HG03064 (cell line): ENCODE data around the gene MRGPRF.
"Not testable (repeated sequence)": the region's sequence is repeated elsewhere in the genome, so short reads cannot be mapped to it uniquely, and the experiment has no call there.

Experiments
- ATAC-seq: cut with Tn5 transposase; IDR thresholded peaks from one replicate; pipeline ENCODE4 v1.9.1; 2021; ENCODE audit warnings: low read depth; ENCODE audit not compliant: unreplicated experiment

MRGPRF gene

DNA sequence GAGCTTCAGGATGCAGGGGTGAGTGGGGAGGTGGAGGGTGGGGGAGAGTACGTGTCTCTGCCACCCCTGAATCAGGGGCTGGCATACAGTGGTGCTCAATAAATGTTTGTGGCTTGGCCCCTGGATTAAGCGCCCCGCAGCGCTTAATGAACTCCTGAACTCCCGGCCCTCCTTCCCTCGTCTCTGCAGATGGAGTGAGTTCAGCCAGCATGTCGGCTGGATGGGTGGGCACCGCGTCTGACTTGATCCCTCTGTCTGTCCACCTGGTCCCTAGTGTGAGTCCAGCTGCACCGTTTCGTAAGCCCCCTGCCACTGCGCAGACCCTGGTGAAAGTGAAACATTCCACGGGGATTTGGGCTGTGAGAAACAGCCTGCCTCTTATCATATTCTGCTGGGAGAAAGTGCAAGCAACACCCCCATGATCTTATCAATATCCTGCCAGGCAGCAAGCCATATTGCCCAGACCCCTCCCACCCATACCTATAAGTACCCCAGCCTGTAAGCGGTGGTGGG, 20.2 kb downstream of the MRGPRF start:
- ATAC-seq: no peak

GRCh38 chr11:68990995-68991780, 21.9 kb downstream of the MRGPRF start:
- no peak for ATAC-seq

DNA sequence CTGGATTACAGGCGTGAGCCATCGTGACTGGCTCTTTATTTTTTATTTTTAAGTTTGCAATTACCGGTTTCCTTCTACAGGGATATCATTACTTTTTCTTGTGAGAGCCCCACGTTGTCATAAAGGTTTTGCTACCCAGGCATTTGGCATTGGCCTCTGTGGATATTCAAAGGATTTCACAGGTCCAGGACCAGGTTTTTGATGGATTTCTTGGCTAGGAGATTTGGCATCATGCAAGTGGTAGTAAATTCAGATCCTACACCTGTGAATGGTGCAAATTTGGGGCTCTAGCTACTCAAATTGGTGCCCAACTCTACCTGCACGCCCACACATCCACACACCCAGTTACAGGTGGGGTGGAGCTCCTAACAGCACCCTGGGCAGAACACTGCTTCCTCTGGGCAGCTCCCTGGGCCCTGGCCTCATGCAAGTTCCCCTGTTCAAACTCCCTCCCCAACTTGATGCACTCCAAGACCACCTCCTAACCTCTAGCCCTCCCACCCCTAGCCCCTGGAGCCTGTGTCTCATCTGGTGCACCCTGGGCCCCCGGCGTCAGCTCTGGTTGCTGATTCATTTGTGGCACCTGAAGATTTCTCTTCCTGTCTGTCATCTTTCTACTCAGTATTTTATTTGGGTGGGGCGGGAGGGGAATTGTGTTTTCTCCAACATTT, 23.0 kb downstream of the MRGPRF start:
- no peak for ATAC-seq

- ATAC-seq: no peak
Measured at GRCh38 chr11:68988491-68988890, 24.6 kb downstream of the MRGPRF start.

- ATAC-seq: no peak
Measured at GRCh38 chr11:68987211-68987610, 25.8 kb downstream of the MRGPRF start.

DNA sequence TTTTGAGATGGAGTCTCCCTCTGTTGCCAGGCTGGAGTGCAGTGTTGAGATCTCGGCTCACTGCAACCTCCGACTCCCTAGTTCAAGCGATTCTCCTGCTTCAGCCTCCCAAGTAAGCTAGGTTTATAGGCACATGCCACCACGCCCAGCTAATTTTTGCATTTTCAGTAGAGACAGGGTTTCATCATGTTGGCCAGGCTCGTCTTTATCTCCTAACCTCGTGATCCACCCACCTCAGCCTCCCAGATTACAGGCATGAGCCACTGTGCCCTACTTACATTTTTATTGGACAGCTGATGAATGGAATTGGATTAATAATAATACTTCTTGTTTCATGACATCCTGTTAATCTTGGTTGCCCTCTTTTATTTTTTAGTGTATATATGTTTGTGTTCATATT, 29.2 kb downstream of the MRGPRF start:
- no peak for ATAC-seq

DNA sequence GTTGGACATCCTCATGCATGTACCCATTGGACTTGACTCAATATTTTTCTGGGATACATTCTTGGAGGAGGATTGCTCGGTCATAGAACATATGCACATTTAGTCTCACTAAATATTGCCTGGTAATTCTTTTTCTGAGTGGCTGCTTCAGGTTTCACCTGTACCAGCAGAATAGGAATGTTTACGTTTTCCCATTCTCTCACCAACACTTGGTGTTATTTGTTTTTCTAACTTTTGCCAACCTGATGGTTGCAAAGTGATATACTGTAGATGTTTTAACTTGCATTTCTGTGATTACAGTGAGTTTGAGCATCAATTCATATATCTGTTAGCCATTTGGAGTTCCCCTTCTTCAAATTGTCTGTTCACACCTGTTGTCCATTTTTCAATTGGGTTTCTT, 30.9 kb downstream of the MRGPRF start:
- ATAC-seq: no peak

DNA sequence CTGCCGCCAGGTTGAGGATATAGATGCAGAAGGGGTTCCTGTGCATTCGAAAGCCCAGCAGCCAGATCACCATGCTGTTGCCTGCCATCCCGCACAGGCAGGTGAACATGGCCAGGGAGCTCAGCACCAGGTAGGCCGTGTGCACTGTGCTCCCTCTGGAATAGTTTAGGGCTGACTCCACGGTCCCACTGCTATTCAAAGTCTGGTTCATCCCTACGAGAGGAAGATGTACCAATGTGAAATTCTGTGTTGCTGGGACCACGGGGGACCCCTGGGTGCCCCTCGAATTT, 32.3 kb downstream of the MRGPRF start, which contains the start of gene MRGPRD:
Gene MRGPRD, minus strand, starts transcription at position 211 of the 290 bp plus-strand sequence. Its CDS starts 0 bp downstream, at position 211.
- no peak for ATAC-seq

DNA sequence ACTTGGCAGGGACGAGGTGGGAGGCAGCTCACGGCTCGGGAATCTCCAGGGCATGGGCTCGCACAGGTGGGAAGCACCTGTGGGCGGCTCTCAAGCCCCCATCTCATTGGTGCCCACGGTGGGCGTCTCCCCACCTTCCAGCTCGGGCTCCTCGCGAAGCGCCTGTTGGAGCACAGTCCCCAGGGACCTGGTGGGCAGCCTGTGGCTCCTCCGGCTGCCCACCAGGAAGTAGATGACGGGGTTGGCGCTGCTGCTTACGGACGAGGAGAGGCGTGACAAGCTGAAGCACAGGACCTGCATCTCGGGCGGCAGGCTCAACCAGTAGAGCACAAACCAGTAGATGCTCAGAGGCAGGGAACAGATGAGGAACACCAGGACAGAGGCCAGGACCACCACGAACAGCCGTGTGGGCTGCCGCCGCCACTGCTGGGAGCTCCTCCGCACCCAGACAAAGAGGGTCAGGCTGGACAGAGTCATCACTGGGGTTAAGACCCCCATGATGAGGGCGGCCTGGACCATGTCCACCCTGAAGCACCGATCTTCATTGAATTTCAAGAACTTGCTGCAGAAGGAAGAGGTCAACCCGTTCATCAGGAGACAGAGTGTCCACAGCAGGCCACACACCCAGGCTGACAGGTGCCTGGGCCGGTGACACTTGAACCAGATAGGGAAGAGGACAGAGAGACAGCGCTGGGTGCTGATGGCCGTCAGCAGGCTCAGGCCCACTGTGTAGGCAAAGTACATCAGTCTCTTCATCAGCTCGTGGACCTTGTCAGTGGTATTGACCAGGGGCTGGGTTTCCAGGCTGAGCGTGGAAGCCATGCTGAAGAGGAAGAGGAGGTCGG, 32.9 kb downstream of the MRGPRF start:
- ATAC-seq: no peak

DNA sequence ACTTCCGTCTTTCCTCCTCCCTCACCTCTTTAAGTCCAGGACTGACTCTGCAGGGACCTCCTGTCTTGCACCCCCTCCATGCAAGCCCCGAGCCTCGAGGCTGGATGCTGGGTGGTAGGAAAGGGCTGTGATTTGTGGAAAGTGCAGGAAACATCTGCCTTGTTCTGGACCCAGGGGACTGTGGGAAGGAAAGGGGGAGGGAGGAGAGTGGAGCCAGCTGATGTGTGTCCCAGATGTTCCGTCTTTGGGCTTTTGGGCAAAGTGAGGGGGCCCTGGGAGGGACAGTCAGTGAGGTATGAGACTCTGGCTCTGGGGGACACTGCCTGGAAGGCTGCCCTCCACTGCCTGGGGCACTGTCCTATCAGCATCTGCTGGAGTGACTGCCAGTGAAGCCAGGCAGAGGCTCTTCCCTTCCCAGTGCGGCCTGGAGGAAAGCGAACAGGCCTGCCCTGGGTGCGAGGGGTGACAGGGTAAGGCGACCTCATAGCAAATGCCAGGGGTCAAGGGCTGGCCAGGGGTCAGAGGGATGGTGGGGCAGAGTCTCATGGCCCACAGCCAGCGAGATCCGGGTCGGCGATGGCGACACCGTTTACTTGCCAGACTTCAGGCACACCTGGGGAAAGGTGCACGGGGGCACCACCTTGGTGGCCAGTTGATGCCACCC, 34.0 kb downstream of the MRGPRF start:
- ATAC-seq: no peak

DNA sequence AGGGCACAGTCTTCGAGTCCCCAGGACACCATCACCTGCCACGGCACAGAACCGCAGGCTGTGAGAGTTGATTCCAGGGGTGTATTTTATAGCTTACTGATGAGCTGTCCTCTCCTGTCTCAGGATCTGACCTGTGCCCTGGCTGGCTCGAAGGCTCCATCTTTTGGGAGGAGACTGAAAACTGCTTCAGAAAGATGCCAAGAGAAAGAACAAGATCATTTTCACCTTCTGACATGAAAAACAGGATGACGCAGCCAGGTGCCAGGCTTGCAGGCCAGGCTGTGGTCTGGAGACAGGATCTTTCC, 34.5 kb downstream of the MRGPRF start:
- no peak for ATAC-seq

GRCh38 chr11:68977781-68978625, 35.0 kb downstream of the MRGPRF start:
- ATAC-seq: no peak

GRCh38 chr11:68976563-68976962, 36.5 kb downstream of the MRGPRF start:
- ATAC-seq: no peak

GRCh38 chr11:68976095-68976494, 37.0 kb downstream of the MRGPRF start:
- no peak for ATAC-seq

GRCh38 chr11:68974421-68975194, 38.4 kb downstream of the MRGPRF start:
- no peak for ATAC-seq

- not testable (repeated sequence) for ATAC-seq
Measured at GRCh38 chr11:68973706-68974105, 39.3 kb downstream of the MRGPRF start.

GRCh38 chr11:68973219-68973618, 39.8 kb downstream of the MRGPRF start:
- ATAC-seq: no peak

- no peak for ATAC-seq
Measured at GRCh38 chr11:68970921-68971636, 42.0 kb downstream of the MRGPRF start.

DNA sequence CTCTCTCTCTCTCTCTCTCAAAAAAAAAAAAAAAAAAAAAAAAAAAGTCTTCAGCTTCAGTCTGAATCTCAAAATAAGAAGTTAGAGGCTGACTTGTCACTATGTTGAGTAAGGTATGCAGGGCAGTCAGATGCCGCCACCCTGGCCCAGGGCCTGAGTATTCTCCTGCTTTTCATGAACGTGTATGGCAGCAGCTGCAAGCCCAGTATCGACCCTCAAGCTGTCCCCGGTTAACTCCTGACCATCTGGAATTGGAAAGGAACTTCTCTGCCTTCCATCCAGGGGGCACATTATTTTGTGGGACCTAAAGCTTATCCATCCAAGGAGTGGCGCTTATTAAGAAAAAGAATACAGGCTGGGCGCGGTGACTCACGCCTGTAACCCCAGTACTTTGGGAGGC, 43.7 kb downstream of the MRGPRF start:
- no peak for ATAC-seq
